HepG2 (cell line): Measurements from ENCODE around the gene EHBP1. TPM values are rescaled to one million over a fixed set of nuclear protein-coding genes. Genes with fewer than 3 reads are reported as not detected.

Experiments used
- ATAC-seq: fragments of 200-7000 bp; cut with Tn5 transposase; 3 replicates; pipeline ENCODE4 v1.9.1; 2020; ENCODE audit warnings: mild to moderate bottlenecking, moderate library complexity
- BruUV-seq: library from RNA; stranded (reverse); fragments of 400-500 nt; replicated peaks from 2 replicates; lab custom pipeline; 2021; lab: Mats Ljungman, UMichigan
- CTCF ChIA-PET: fragments of 300-600 bp; formaldehyde crosslinking; extraction: SDS; loops from one replicate; lab custom pipeline; 2021; ENCODE audit warnings: low total read pairs, inconsistent platforms, low intra/inter-chr PET ratio; lab: Yijun Ruan, JAX
- POLR2A ChIA-PET: fragments of 350-600 bp; sonication (Branson Sonifier 250); formaldehyde crosslinking; loops from one replicate; lab custom pipeline; 2020; ENCODE audit warnings: antibody characterized with exemption, inconsistent platforms; lab: Yijun Ruan, JAX
- DNase-seq: peaks from one replicate; pipeline ENCODE4 v3.0.0-alpha.2; 2015; ENCODE audit warnings: low spot score
- FAIRE-seq: peaks from 3 replicates; lab custom pipeline; 2011; peaks lifted over from hg19 to GRCh38; lab: Jason Lieb, UNC
- H2AFZ ChIP-seq: one replicate; pipeline ENCODE4 v1.6.1; 2011; ENCODE audit warnings: low read length, inconsistent platforms
- H3K27ac ChIP-seq: fragments of 300-600 bp; 3 replicates; pipeline ENCODE4 v1.8.0; 2011; ENCODE audit warnings: mixed run types, mild to moderate bottlenecking, mixed read lengths, low read length, inconsistent platforms; ENCODE audit not compliant: insufficient read depth; ENCODE audit errors: extremely low read length
- H3K27me3 ChIP-seq, 2 experiments: fragments of 200-600 bp in 1 of 2; 2 replicates in 1 of 2; 3 replicates in 1 of 2; pipeline versions ENCODE4 v1.6.0 to v1.8.0; 2011; ENCODE audit warnings: low read length in 2 of 2, mild to moderate bottlenecking in 2 of 2, moderate library complexity in 2 of 2, inconsistent platforms in 1 of 2; ENCODE audit not compliant: insufficient read depth in 2 of 2, control insufficient read depth in 1 of 2
- H3K36me3 ChIP-seq, 2 experiments: fragments of 200-600 bp in 1 of 2; replicated peaks in 1 of 2; 2 replicates in 1 of 2; 3 replicates in 1 of 2; pipeline versions ENCODE4 v1.5.1 to v1.8.0; 2011; ENCODE audit warnings: low read length in 2 of 2, inconsistent platforms in 1 of 2; ENCODE audit not compliant: insufficient read depth in 2 of 2, control insufficient read depth in 1 of 2
- H3K4me1 ChIP-seq: 2 replicates; pipeline ENCODE4 v1.5.1; 2012; ENCODE audit warnings: low read length, inconsistent platforms; ENCODE audit not compliant: insufficient read depth
- H3K4me2 ChIP-seq: 2 replicates; pipeline ENCODE4 v1.6.0; 2011; ENCODE audit warnings: low read depth, low read length, inconsistent platforms
- H3K4me3 ChIP-seq, 3 experiments: fragments of 200-600 bp in 1 of 3; sonication (generic), shearing (Covaris generic) in 1 of 3; replicated peaks in 1 of 3; 2 replicates each; pipeline ENCODE4 v1.5.1; 2011 to 2016; ENCODE audit warnings: low read length in 3 of 3, inconsistent platforms in 2 of 3, low read depth in 2 of 3, mild to moderate bottlenecking in 2 of 3, control low read depth in 1 of 3, mixed read lengths in 1 of 3; ENCODE audit not compliant: insufficient read depth in 1 of 3
- H3K79me2 ChIP-seq: one replicate; pipeline ENCODE4 v1.6.1; 2011; ENCODE audit warnings: low read length, inconsistent platforms; ENCODE audit not compliant: insufficient read depth
- H3K9ac ChIP-seq: 2 replicates; pipeline ENCODE4 v1.6.0; 2011; ENCODE audit warnings: mild to moderate bottlenecking, low read depth, low read length, inconsistent platforms; ENCODE audit not compliant: insufficient read depth
- H3K9me3 ChIP-seq: 2 replicates; pipeline ENCODE4 v1.5.1; 2012; ENCODE audit warnings: mild to moderate bottlenecking, low read length
- H4K20me1 ChIP-seq: 2 replicates; pipeline ENCODE4 v1.6.0; 2011; ENCODE audit warnings: inconsistent platforms, mild to moderate bottlenecking, low read length, moderate library complexity; ENCODE audit not compliant: insufficient read depth
- AKAP8 ChIP-seq: sonication (generic); formaldehyde crosslinking; IDR thresholded peaks from 2 replicates; pipeline ENCODE4 v1.5.1; 2020; ENCODE audit warnings: mild to moderate bottlenecking, missing genetic modification reagents
- BRD4 ChIP-seq: sonication (generic); formaldehyde crosslinking; IDR thresholded peaks from 2 replicates; pipeline ENCODE4 v1.4.0; 2020; ENCODE audit warnings: missing genetic modification reagents
- ELF1 ChIP-seq: sonication (generic); formaldehyde crosslinking; IDR thresholded peaks from 2 replicates; pipeline ENCODE4 v1.4.0; 2020; ENCODE audit warnings: missing genetic modification reagents
- KAT8 ChIP-seq: IDR thresholded peaks from 2 replicates; pipeline ENCODE4 v1.6.1; 2016; ENCODE audit warnings: missing genetic modification reagents, missing compliant biosample characterization
- ZBTB42 ChIP-seq: sonication (generic); formaldehyde crosslinking; IDR thresholded peaks from 2 replicates; pipeline ENCODE4 v1.5.0; 2020; ENCODE audit warnings: mild to moderate bottlenecking, missing genetic modification reagents
- ZNF607 ChIP-seq: sonication (generic); formaldehyde crosslinking; IDR thresholded peaks from 2 replicates; pipeline ENCODE4 v1.5.1; 2020; ENCODE audit warnings: missing genetic modification reagents, mild to moderate bottlenecking, borderline replicate concordance
- WGBS: methylation state at CpG from one replicate; pipeline ENCODE4 v1.1.6; 2017; ENCODE audit warnings: low lambda C conversion rate; 5-methylcytosine and 5-hydroxymethylcytosine counted together
- in situ Hi-C: cut with HindIII; loops from 2 replicates; pipeline ENCODE4 v1.10.0; 2017; ENCODE audit warnings: low pct_unique_long_range_greater_than_20kb; ENCODE audit not compliant: extremely low pct_ligation_motif_present
- intact Hi-C: fragments of 100-400 bp; cut with micrococcal nuclease; formaldehyde crosslinking; loops from one replicate; pipeline ENCODE4 v1.10.0; 2022; ENCODE audit not compliant: unreplicated experiment
- polyA plus RNA-seq, 8 experiments: library from polyadenylated mRNA; depleted of rRNA in 3 of 8; stranded (reverse) in 7 of 8; unstranded in 1 of 8; fragments of >200 nt; fragmentation: Illumina TruSeq in 4 of 8; extraction: Trizol in 4 of 8; gene quantifications; 2 replicates each; pipeline versions ENCODE4 v1.2.1 to v1.2.3, GENCODE V29; 2011 to 2016; ENCODE audit warnings: low read depth in 4 of 8, missing spikeins in 1 of 8, mixed read lengths in 1 of 8; ENCODE audit not compliant: insufficient read depth in 1 of 8
- total RNA-seq, 5 experiments: library from RNA; depleted of rRNA; stranded (reverse); fragments of >200 nt; fragmentation: Illumina TruSeq; extraction: Trizol; gene quantifications; 2 replicates each; pipeline ENCODE4 v1.2.3, GENCODE V29; 2016; ENCODE audit warnings: low read depth in 1 of 5
- TF ChIP-seq, protein P1 (sequence below): sonication (generic); formaldehyde crosslinking; IDR thresholded peaks from 2 replicates; pipeline ENCODE4 v1.5.0; 2020; ENCODE audit warnings: mild to moderate bottlenecking, missing genetic modification reagents, moderate library complexity
- TF ChIP-seq, protein P2 (sequence below): IDR thresholded peaks from 2 replicates; pipeline ENCODE4 v1.6.1; 2016
- TF ChIP-seq, protein P3 (sequence below), 2 experiments: fragments of 450-650 bp in 1 of 2; sonication (generic) in 1 of 2; formaldehyde crosslinking in 1 of 2; IDR thresholded peaks; 2 replicates each; pipeline versions ENCODE4 v1.6.1 to v1.8.0; 2016 to 2022; ENCODE audit warnings: antibody characterized with exemption in 1 of 2, mild to moderate bottlenecking in 1 of 2, missing genetic modification reagents in 1 of 2

EHBP1 gene
- total and polyA plus RNA-seq, 2 of the 13 experiments (the other 11 are each of a cell fraction or from before 2014, with no cell fraction given) = 93.5 to 146 TPM

DNA sequence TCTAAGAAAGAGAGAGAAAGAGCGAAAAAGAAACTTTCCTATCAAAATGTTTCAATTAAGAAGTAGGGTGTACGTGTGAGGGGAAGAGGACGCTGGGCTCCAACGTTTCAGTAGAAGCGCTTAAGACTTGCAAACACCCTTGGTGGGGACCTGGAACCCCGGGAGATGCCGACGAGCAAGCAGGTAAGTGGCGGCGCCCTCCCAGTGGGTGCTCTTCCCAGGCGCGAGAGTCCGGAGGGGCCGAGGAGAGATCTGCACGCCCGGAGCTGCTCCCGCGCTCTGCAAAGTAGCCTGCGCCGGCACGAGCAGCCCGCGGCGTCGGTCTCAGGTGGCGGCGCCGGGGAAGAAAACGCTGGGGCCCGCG is 344.4 kb downstream of the EHBP1 start (continued):
- TF ChIP-seq, protein P1, sequence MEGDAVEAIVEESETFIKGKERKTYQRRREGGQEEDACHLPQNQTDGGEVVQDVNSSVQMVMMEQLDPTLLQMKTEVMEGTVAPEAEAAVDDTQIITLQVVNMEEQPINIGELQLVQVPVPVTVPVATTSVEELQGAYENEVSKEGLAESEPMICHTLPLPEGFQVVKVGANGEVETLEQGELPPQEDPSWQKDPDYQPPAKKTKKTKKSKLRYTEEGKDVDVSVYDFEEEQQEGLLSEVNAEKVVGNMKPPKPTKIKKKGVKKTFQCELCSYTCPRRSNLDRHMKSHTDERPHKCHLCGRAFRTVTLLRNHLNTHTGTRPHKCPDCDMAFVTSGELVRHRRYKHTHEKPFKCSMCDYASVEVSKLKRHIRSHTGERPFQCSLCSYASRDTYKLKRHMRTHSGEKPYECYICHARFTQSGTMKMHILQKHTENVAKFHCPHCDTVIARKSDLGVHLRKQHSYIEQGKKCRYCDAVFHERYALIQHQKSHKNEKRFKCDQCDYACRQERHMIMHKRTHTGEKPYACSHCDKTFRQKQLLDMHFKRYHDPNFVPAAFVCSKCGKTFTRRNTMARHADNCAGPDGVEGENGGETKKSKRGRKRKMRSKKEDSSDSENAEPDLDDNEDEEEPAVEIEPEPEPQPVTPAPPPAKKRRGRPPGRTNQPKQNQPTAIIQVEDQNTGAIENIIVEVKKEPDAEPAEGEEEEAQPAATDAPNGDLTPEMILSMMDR (CRISPR knock-in tag) = 0 out of 2 replicates have a peak, but pooled peaks have one; percentile 4
- TF ChIP-seq ZBTB42 (CRISPR knock-in tag) = 0 out of 2 replicates have a peak, but pooled peaks have one; percentile 25

DNA sequence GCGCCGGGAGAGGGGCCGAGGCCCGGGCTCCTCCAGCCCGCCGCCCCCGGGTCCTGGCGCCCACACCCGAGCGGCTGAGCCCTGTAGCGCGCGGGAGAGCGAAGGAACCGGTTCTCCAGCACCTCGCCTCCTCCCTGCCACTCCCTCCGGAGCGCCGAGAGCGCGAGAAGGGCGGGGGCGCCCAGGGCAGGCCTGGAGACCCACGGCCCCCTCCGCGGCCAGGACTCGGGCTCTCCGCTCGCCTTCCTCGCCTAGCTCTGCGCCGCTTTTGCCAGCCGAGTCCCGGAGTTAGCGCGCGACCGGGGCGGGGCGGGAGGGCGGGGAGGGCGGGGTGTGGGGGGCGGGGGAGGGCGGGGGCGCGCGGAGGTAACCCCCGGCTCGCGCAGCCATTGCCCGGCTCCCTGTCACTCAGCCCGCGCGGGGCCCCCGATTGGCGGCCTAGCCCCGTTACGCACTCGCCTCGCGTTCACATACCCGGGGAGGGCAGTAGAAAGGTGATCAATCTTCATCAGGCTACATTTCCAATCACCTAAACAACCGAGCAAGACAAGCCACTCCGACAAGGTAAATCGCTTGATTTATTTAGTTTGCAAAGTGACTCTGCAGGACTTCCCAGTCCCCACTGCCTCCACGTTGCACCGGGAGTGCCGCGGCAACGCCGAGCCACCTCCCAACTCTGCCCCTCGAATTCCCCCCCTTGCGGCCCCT is 345.0 kb downstream of the EHBP1 start, which contains the start of gene OTX1:
TSS of gene OTX1 (plus strand) at position 497 of the 708 bp plus-strand sequence. CDS start 2,161 bp downstream, outside the sequence.
- no peaks in the 10 kb centered on the region for H4K20me1 ChIP-seq
- peak within 1 kb of the TSS; percentile 90 for H3K9ac ChIP-seq
- ChIA-PET CTCF (no interaction called here), POLR2A (interaction anchor here (0.6 to 1.2 kb wide), 3 partner anchors 9 to 142 kb away, joined by 3 to 5 read pairs (median 4); no protein-coding TSS in a partner anchor)
- peak within 1 kb of the TSS; percentile 94 for H2AFZ ChIP-seq
- H3K36me3 ChIP-seq = peaks cover 15 to 45% of the 10 kb centered on the region in 2 experiments
- H3K27ac ChIP-seq = peak within 1 kb of the TSS; percentile 90
- peak; percentile 82 for DNase-seq
- 2% methylated on average over 53 of the region's 73 CpGs for WGBS
- in situ Hi-C loops (loop anchor here (25.0 kb wide), 1 partner anchor 638 kb away; no protein-coding TSS in a partner anchor), intact Hi-C loops (loop anchor here (2.0 kb wide), 1 partner anchor 250 kb away; no protein-coding TSS in a partner anchor)
- peak within 1 kb of the TSS; percentile 98 for H3K4me2 ChIP-seq
- no TSS peak for BruUV-seq
- peak; percentile 70 for FAIRE-seq
- peaks cover 8% of the 10 kb centered on the region for H3K79me2 ChIP-seq
- H3K27me3 ChIP-seq = no peaks in the 10 kb centered on the region; a peak in 1 of 5 replicates
- no peaks in the 10 kb centered on the region for H3K9me3 ChIP-seq
- peak; percentile 87 for ATAC-seq
- peaks cover 30% of the 10 kb centered on the region for H3K4me1 ChIP-seq
- H3K4me3 ChIP-seq = peak within 1 kb of the TSS; percentile 80 to 99 (median 98)
- TF ChIP-seq, protein P2, sequence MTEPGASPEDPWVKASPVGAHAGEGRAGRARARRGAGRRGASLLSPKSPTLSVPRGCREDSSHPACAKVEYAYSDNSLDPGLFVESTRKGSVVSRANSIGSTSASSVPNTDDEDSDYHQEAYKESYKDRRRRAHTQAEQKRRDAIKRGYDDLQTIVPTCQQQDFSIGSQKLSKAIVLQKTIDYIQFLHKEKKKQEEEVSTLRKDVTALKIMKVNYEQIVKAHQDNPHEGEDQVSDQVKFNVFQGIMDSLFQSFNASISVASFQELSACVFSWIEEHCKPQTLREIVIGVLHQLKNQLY (CRISPR knock-in tag) = peak; percentile 27; the same call in 1 of the 2 replicates
- TF ChIP-seq BRD4 = 0 out of 2 replicates have a peak, but pooled peaks have one; percentile 45
- TF ChIP-seq, protein P3, sequence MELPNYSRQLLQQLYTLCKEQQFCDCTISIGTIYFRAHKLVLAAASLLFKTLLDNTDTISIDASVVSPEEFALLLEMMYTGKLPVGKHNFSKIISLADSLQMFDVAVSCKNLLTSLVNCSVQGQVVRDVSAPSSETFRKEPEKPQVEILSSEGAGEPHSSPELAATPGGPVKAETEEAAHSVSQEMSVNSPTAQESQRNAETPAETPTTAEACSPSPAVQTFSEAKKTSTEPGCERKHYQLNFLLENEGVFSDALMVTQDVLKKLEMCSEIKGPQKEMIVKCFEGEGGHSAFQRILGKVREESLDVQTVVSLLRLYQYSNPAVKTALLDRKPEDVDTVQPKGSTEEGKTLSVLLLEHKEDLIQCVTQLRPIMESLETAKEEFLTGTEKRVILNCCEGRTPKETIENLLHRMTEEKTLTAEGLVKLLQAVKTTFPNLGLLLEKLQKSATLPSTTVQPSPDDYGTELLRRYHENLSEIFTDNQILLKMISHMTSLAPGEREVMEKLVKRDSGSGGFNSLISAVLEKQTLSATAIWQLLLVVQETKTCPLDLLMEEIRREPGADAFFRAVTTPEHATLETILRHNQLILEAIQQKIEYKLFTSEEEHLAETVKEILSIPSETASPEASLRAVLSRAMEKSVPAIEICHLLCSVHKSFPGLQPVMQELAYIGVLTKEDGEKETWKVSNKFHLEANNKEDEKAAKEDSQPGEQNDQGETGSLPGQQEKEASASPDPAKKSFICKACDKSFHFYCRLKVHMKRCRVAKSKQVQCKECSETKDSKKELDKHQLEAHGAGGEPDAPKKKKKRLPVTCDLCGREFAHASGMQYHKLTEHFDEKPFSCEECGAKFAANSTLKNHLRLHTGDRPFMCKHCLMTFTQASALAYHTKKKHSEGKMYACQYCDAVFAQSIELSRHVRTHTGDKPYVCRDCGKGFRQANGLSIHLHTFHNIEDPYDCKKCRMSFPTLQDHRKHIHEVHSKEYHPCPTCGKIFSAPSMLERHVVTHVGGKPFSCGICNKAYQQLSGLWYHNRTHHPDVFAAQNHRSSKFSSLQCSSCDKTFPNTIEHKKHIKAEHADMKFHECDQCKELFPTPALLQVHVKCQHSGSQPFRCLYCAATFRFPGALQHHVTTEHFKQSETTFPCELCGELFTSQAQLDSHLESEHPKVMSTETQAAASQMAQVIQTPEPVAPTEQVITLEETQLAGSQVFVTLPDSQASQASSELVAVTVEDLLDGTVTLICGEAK (IDR thresholded peaks at IDR 0.05) = no peak
- TF ChIP-seq, protein P3 (CRISPR knock-in tag; IDR thresholded peaks at IDR 0.05) = peak; percentile 10; the same call in 1 of the 2 replicates
- no peak; the same call in 1 of the 2 replicates for TF ChIP-seq ZNF607 (CRISPR knock-in tag)
- TF ChIP-seq AKAP8 = peak; percentile 61; the same call in 1 of the 2 replicates
- no peak; the same call in 1 of the 2 replicates for TF ChIP-seq ELF1 (CRISPR knock-in tag)
- TF ChIP-seq KAT8 (CRISPR knock-in tag) = peak; percentile 37
